ENCODE data around the gene GFPT2. TPM values are rescaled to one million over a fixed set of nuclear protein-coding genes. Genes with fewer than 3 reads are reported as not detected.

The GFPT2 gene
- 1 to 10 TPM; 4.3 to 5.5 (median 4.5) TPM for polyA plus RNA-seq (ENCODE audit: insufficient read length in 3 of 3)

- peak in 2 of 3 donors; percentile 61 to 76 for DNase-seq (ENCODE audit: low read depth in 3 of 3, low spot score in 2 of 3)
Observed at GRCh38 chr5:180353048-180353979, at the start of gene GFPT2. Gene GFPT2 (minus strand): TSS chr5:180353336. CDS start chr5:180353217, 119 bp downstream.

GRCh38 chr5:180402716-180403115 is 49.6 kb upstream of the GFPT2 start:
- DNase-seq (ENCODE audit: low read depth in 3 of 3, low spot score in 2 of 3): no peak

- DNase-seq (ENCODE audit: low read depth in 3 of 3, low spot score in 2 of 3): no peak
Observed at GRCh38 chr5:180401229-180401907, 48.2 kb upstream of the GFPT2 start.

GRCh38 chr5:180400416-180400815 is 47.3 kb upstream of the GFPT2 start:
- DNase-seq (ENCODE audit: low read depth in 3 of 3, low spot score in 2 of 3): no peak

- peak; percentile 23 to 42 (median 33) for DNase-seq (ENCODE audit: low read depth in 3 of 3, low spot score in 2 of 3)
Observed at GRCh38 chr5:180399401-180400215, 46.5 kb upstream of the GFPT2 start.

- DNase-seq (ENCODE audit: low read depth in 3 of 3, low spot score in 2 of 3): no peak
Observed at GRCh38 chr5:180396926-180397325, 43.8 kb upstream of the GFPT2 start.

- DNase-seq (ENCODE audit: low read depth in 3 of 3, low spot score in 2 of 3): no peak
Observed at GRCh38 chr5:180395540-180396274, 42.6 kb upstream of the GFPT2 start.

- no peak for DNase-seq (ENCODE audit: low read depth in 3 of 3, low spot score in 2 of 3)
Observed at GRCh38 chr5:180394031-180394636, 41.0 kb upstream of the GFPT2 start.

- no peak for DNase-seq (ENCODE audit: low read depth in 3 of 3, low spot score in 2 of 3)
Observed at GRCh38 chr5:180391276-180391675, 38.1 kb upstream of the GFPT2 start.

GRCh38 chr5:180390441-180391190 is 37.5 kb upstream of the GFPT2 start:
- no peak for DNase-seq (ENCODE audit: low read depth in 3 of 3, low spot score in 2 of 3)

- DNase-seq (ENCODE audit: low read depth in 3 of 3, low spot score in 2 of 3): no peak
Observed at GRCh38 chr5:180389252-180390101, 36.3 kb upstream of the GFPT2 start.

GRCh38 chr5:180387798-180388197 is 34.7 kb upstream of the GFPT2 start:
- DNase-seq (ENCODE audit: low read depth in 3 of 3, low spot score in 2 of 3): no peak

GRCh38 chr5:180382926-180383325 is 29.8 kb upstream of the GFPT2 start:
- no peak for DNase-seq (ENCODE audit: low read depth in 3 of 3, low spot score in 2 of 3)

- DNase-seq (ENCODE audit: low read depth in 3 of 3, low spot score in 2 of 3): no peak
Observed at GRCh38 chr5:180381851-180382480, 28.8 kb upstream of the GFPT2 start.

- no peak for DNase-seq (ENCODE audit: low read depth in 3 of 3, low spot score in 2 of 3)
Observed at GRCh38 chr5:180381428-180381827, 28.3 kb upstream of the GFPT2 start.

GRCh38 chr5:180380856-180381255 is 27.7 kb upstream of the GFPT2 start:
- DNase-seq (ENCODE audit: low read depth in 3 of 3, low spot score in 2 of 3): no peak

GRCh38 chr5:180380441-180380840 is 27.3 kb upstream of the GFPT2 start:
- DNase-seq (ENCODE audit: low read depth in 3 of 3, low spot score in 2 of 3): no peak

Data from right renal cortex interstitium (tissue), 3 donors.